Measurements from ENCODE around the gene C5AR1.

DNA sequence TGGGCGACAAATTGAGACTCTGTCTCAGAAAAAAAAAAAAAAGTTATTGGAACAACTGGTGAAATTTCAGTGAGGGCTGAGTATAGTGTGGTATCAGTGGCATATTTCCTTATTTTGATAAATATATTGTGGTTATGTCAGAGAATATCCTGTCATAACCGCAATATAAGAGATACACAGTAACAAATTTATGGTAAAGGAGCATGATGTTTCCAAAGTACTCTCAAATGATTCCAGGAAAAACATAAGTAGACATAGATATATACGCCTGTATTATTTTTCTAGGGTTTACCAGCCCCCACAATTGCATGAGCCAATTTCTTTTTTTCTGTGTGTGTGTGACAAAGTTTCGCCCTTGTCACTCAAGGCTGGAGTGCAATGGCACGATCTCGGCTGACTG is 5.7 kb upstream of the C5AR1 start:
- TF ChIP-seq, protein P1, sequence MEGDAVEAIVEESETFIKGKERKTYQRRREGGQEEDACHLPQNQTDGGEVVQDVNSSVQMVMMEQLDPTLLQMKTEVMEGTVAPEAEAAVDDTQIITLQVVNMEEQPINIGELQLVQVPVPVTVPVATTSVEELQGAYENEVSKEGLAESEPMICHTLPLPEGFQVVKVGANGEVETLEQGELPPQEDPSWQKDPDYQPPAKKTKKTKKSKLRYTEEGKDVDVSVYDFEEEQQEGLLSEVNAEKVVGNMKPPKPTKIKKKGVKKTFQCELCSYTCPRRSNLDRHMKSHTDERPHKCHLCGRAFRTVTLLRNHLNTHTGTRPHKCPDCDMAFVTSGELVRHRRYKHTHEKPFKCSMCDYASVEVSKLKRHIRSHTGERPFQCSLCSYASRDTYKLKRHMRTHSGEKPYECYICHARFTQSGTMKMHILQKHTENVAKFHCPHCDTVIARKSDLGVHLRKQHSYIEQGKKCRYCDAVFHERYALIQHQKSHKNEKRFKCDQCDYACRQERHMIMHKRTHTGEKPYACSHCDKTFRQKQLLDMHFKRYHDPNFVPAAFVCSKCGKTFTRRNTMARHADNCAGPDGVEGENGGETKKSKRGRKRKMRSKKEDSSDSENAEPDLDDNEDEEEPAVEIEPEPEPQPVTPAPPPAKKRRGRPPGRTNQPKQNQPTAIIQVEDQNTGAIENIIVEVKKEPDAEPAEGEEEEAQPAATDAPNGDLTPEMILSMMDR (IDR thresholded peaks at IDR 0.05), result no peak
- TF ChIP-seq EP300 (IDR thresholded peaks at IDR 0.05), result no peak

Data from ovary (tissue), 3 donors.